IMR-90 (cell line): ENCODE measurements around the gene C10orf90. TPM values are rescaled to one million over a fixed set of nuclear protein-coding genes. Genes with fewer than 3 reads are reported as not detected.

Experiments
- ATAC-seq: fragments of 200-7000 bp; cut with Tn5 transposase; 2 replicates; pipeline ENCODE4 v1.9.1; 2020; ENCODE audit warnings: low read depth, mild to moderate bottlenecking, moderate library complexity
- BruUV-seq: library from RNA; stranded (reverse); fragments of 400-500 nt; replicated peaks from 2 replicates; lab custom pipeline; 2021; lab: Mats Ljungman, UMichigan
- CTCF ChIA-PET: fragments of 300-600 bp; formaldehyde crosslinking; extraction: SDS; loops from one replicate; lab custom pipeline; 2021; ENCODE audit warnings: antibody characterized with exemption; lab: Yijun Ruan, JAX
- POLR2A ChIA-PET: fragments of 300-600 bp; sonication (Branson Sonifier 250); formaldehyde crosslinking; loops from one replicate; lab custom pipeline; 2022; ENCODE audit warnings: antibody characterized with exemption; ENCODE audit not compliant: unreplicated experiment; lab: Charles Lee
- DNase-seq: peaks from one replicate; pipeline ENCODE4 v3.0.0; 2013
- H2AFZ ChIP-seq: replicated peaks from 2 replicates; pipeline ENCODE3; 2013; ENCODE audit warnings: low read length, mild to moderate bottlenecking; ENCODE audit not compliant: poor library complexity
- H2AK5ac ChIP-seq: 2 replicates; pipeline ENCODE4 v1.6.1; 2013; ENCODE audit warnings: low read depth, low read length, inconsistent platforms
- H2AK9ac ChIP-seq: replicated peaks from 2 replicates; pipeline ENCODE3; 2013; ENCODE audit warnings: mild to moderate bottlenecking, low read depth, low read length, moderate library complexity; ENCODE audit not compliant: poor library complexity
- H2BK120ac ChIP-seq: 2 replicates; pipeline ENCODE4 v1.6.1; 2013; ENCODE audit warnings: low read depth, low read length, inconsistent platforms
- H2BK15ac ChIP-seq: 3 replicates; pipeline ENCODE4 v1.6.1; 2013; ENCODE audit warnings: low read depth, low read length, inconsistent platforms
- H2BK20ac ChIP-seq: 2 replicates; pipeline ENCODE4 v1.6.1; 2013; ENCODE audit warnings: low read depth, mild to moderate bottlenecking, inconsistent platforms, low read length, moderate library complexity
- H2BK5ac ChIP-seq: 2 replicates; pipeline ENCODE4 v1.6.1; 2013; ENCODE audit warnings: mild to moderate bottlenecking, low read depth, low read length, inconsistent platforms; ENCODE audit not compliant: poor library complexity, severe bottlenecking
- H3K14ac ChIP-seq: replicated peaks from 2 replicates; pipeline ENCODE4 v1.6.1; 2013; ENCODE audit warnings: low read depth, low read length, inconsistent platforms
- H3K18ac ChIP-seq: 2 replicates; pipeline ENCODE4 v1.6.1; 2013; ENCODE audit warnings: low read depth, low read length, control low read depth
- H3K23ac ChIP-seq: 2 replicates; pipeline ENCODE4 v1.6.1; 2013; ENCODE audit warnings: low read depth, low read length, inconsistent platforms
- H3K27ac ChIP-seq: 2 replicates; pipeline ENCODE4 v1.5.1; 2013; ENCODE audit warnings: mild to moderate bottlenecking, control low read depth, low read length; ENCODE audit not compliant: insufficient read depth
- H3K27me3 ChIP-seq: 2 replicates; pipeline ENCODE4 v1.6.1; 2013; ENCODE audit warnings: low read length; ENCODE audit not compliant: control insufficient read depth, insufficient read depth
- H3K36me3 ChIP-seq: 2 replicates; pipeline ENCODE4 v1.6.1; 2013; ENCODE audit warnings: low read length, mixed read lengths; ENCODE audit not compliant: control insufficient read depth, insufficient read depth
- H3K4ac ChIP-seq: 2 replicates; pipeline ENCODE4 v1.6.1; 2013; ENCODE audit warnings: low read depth, low read length, inconsistent platforms
- H3K4me1 ChIP-seq: 2 replicates; pipeline ENCODE4 v1.6.1; 2013; ENCODE audit warnings: low read length, mixed read lengths; ENCODE audit not compliant: control insufficient read depth, insufficient read depth
- H3K4me2 ChIP-seq: 2 replicates; pipeline ENCODE4 v1.6.1; 2013; ENCODE audit warnings: low read depth, mild to moderate bottlenecking, control low read depth, low read length, moderate library complexity
- H3K4me3 ChIP-seq: 2 replicates; pipeline ENCODE4 v1.5.1; 2013; ENCODE audit warnings: low read depth, mild to moderate bottlenecking, control low read depth, low read length, moderate library complexity; ENCODE audit not compliant: insufficient read depth
- H3K56ac ChIP-seq: 2 replicates; pipeline ENCODE4 v1.6.1; 2013; ENCODE audit warnings: low read length, inconsistent platforms; ENCODE audit not compliant: insufficient read depth; ENCODE audit errors: extremely low read depth
- H3K79me1 ChIP-seq, 2 experiments: 2 replicates each; pipeline ENCODE4 v1.6.1; 2013; ENCODE audit warnings: low read length in 2 of 2, inconsistent platforms in 1 of 2, low read depth in 1 of 2
- H3K9ac ChIP-seq: 2 replicates; pipeline ENCODE4 v1.6.1; 2013; ENCODE audit warnings: low read depth, low read length, control low read depth
- H3K9me1 ChIP-seq: 2 replicates; pipeline ENCODE4 v1.6.1; 2013; ENCODE audit warnings: low read length, inconsistent platforms; ENCODE audit not compliant: insufficient read depth
- H3K9me3 ChIP-seq: 2 replicates; pipeline ENCODE4 v1.6.1; 2013; ENCODE audit warnings: low read length; ENCODE audit not compliant: control insufficient read depth, insufficient read depth
- H4K20me1 ChIP-seq: 2 replicates; pipeline ENCODE4 v1.6.1; 2013; ENCODE audit warnings: low read length, inconsistent platforms; ENCODE audit not compliant: insufficient read depth
- H4K5ac ChIP-seq: 2 replicates; pipeline ENCODE4 v1.6.1; 2013; ENCODE audit warnings: mild to moderate bottlenecking, low read depth, low read length, control low read depth
- H4K8ac ChIP-seq, 2 experiments: 2 replicates each; pipeline ENCODE4 v1.6.1; 2013; ENCODE audit warnings: low read depth in 2 of 2, low read length in 2 of 2, control low read depth in 1 of 2, inconsistent platforms in 1 of 2
- H4K91ac ChIP-seq: 2 replicates; pipeline ENCODE4 v1.6.1; 2013; ENCODE audit warnings: low read depth, low read length, inconsistent platforms; ENCODE audit not compliant: insufficient read depth
- CHD1 ChIP-seq: IDR thresholded peaks from 2 replicates; pipeline ENCODE4 v1.6.1; 2012; ENCODE audit warnings: low read depth, low read length, improper control_type of control experiment
- ELK1 ChIP-seq: fragments of 150-350 bp; IDR thresholded peaks from 2 replicates; pipeline ENCODE4 v1.6.1; 2016; ENCODE audit warnings: low read depth, mild to moderate bottlenecking, low read length, moderate library complexity, borderline replicate concordance
- MAZ ChIP-seq: IDR thresholded peaks from 2 replicates; pipeline ENCODE4 v1.6.1; 2012; ENCODE audit warnings: low read depth, mild to moderate bottlenecking, low read length, improper control_type of control experiment, moderate library complexity, borderline replicate concordance
- NFE2L2 ChIP-seq: fragments of 150-350 bp; IDR thresholded peaks from 2 replicates; pipeline ENCODE4 v1.6.1; 2016; ENCODE audit warnings: low read depth, mild to moderate bottlenecking, low read length
- RCOR1 ChIP-seq: IDR thresholded peaks from 2 replicates; pipeline ENCODE4 v1.6.1; 2012; ENCODE audit warnings: mild to moderate bottlenecking, low read length, improper control_type of control experiment; ENCODE audit not compliant: insufficient replicate concordance
- RFX5 ChIP-seq: IDR thresholded peaks from 2 replicates; pipeline ENCODE4 v1.8.0; 2012; ENCODE audit warnings: low read depth, mild to moderate bottlenecking, low read length, moderate library complexity
- SMC3 ChIP-seq: fragments of 150-350 bp; IDR thresholded peaks from 2 replicates; pipeline ENCODE4 v1.6.1; 2016; ENCODE audit warnings: low read depth, mild to moderate bottlenecking, antibody characterized with exemption, low read length, moderate library complexity
- WGBS, 2 experiments: methylation state at CpG; one replicate each; pipeline versions ENCODE4 v1.1.5 to v1.1.7; 2013; ENCODE audit warnings: missing lambda C conversion rate in 2 of 2; ENCODE audit not compliant: insufficient read length in 1 of 2; ENCODE audit errors: extremely low coverage in 2 of 2; 5-methylcytosine and 5-hydroxymethylcytosine counted together
- dilution Hi-C: fragments of 300-500 bp; cut with HindIII; formaldehyde crosslinking; loops from one replicate; pipeline ENCODE4 v1.14.3; 2018; ENCODE audit warnings: low sequenced_read_pairs; ENCODE audit not compliant: unreplicated experiment
- in situ Hi-C: fragments of 300-500 bp; cut with MboI; formaldehyde crosslinking; loops from 3 replicates; pipeline ENCODE4 v1.14.3; 2019; ENCODE audit warnings: low sequenced_read_pairs, inconsistent platforms, mixed read lengths
- intact Hi-C: fragments of 100-400 bp; cut with micrococcal nuclease; formaldehyde crosslinking; loops from 2 replicates; pipeline ENCODE4 v1.10.0; 2022
- polyA plus RNA-seq, 3 experiments: library from polyadenylated mRNA; depleted of rRNA; stranded (reverse); fragments of >200 nt; gene quantifications; 2 replicates each; pipeline ENCODE4 v1.2.3, GENCODE V29; 2012; ENCODE audit warnings: low replicate concordance in 1 of 3
- total RNA-seq: library from RNA; depleted of rRNA; stranded (reverse); fragments of >200 nt; gene quantifications from 2 replicates; pipeline ENCODE4 v1.2.3, GENCODE V29; 2012
- TF ChIP-seq, protein P1 (sequence below): fragments of 150-350 bp; IDR thresholded peaks from 2 replicates; pipeline ENCODE4 v1.6.1; 2017; ENCODE audit warnings: mild to moderate bottlenecking, antibody characterized with exemption, low read length, low read depth
- TF ChIP-seq, protein P2 (sequence below): conservative IDR thresholded peaks from 2 replicates; pipeline ENCODE4 v1.5.1; 2012; ENCODE audit warnings: mild to moderate bottlenecking, low read depth, low read length, improper control_type of control experiment

The C10orf90 gene
- total and polyA plus RNA-seq, 2 of the 4 experiments (the other 2 are of a cell fraction), result 0.05 to 0.18 TPM

DNA sequence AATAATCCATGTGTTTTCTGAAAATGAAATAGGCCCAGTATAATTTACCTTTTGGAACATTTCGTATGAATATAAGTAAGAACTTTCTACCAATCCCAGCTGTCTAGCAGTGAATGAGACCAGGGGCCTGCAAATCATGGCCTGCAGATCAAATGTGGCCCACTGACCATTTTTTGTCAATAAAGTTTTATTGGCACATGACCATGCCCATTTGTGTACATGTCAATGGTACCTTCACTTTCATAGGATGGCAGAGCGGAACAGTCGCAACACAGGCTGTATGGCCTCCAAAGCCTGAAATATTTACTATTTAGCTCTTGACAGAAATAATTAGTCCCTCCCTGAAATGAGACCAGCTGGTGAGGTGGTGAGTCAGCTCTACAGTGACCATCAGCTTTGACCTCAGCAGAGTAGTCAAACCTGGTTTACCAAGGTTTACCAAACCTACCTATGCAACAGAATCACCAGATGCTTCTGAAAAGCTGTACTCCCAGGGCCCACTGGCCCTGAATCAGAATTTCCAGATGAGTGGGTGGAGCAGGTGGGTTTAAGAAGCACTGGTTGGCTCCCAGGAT, 13.8 kb upstream of the C10orf90 start:
- H3K27ac ChIP-seq, result no peak overlapping the region
- H3K36me3 ChIP-seq, result no peaks in the 10 kb centered on the region
- H3K4ac ChIP-seq, result no peak overlapping the region
- ChIA-PET POLR2A (no interaction called here), CTCF (no interaction called here)
- no peak overlapping the region for H2AFZ ChIP-seq
- H3K9me1 ChIP-seq, result no peaks in the 10 kb centered on the region
- H4K5ac ChIP-seq, result no peak overlapping the region
- no peak for DNase-seq
- no peak overlapping the region for H3K56ac ChIP-seq
- in situ Hi-C loops (no loop called here), intact Hi-C loops (no loop called here), dilution Hi-C loops (no loop called here)
- H2BK20ac ChIP-seq, result no peak overlapping the region
- H4K20me1 ChIP-seq, result no peaks in the 10 kb centered on the region
- H3K4me3 ChIP-seq, result no peak overlapping the region
- TF ChIP-seq, protein P1, sequence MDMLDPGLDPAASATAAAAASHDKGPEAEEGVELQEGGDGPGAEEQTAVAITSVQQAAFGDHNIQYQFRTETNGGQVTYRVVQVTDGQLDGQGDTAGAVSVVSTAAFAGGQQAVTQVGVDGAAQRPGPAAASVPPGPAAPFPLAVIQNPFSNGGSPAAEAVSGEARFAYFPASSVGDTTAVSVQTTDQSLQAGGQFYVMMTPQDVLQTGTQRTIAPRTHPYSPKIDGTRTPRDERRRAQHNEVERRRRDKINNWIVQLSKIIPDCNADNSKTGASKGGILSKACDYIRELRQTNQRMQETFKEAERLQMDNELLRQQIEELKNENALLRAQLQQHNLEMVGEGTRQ, result no peak
- TF ChIP-seq, protein P2, sequence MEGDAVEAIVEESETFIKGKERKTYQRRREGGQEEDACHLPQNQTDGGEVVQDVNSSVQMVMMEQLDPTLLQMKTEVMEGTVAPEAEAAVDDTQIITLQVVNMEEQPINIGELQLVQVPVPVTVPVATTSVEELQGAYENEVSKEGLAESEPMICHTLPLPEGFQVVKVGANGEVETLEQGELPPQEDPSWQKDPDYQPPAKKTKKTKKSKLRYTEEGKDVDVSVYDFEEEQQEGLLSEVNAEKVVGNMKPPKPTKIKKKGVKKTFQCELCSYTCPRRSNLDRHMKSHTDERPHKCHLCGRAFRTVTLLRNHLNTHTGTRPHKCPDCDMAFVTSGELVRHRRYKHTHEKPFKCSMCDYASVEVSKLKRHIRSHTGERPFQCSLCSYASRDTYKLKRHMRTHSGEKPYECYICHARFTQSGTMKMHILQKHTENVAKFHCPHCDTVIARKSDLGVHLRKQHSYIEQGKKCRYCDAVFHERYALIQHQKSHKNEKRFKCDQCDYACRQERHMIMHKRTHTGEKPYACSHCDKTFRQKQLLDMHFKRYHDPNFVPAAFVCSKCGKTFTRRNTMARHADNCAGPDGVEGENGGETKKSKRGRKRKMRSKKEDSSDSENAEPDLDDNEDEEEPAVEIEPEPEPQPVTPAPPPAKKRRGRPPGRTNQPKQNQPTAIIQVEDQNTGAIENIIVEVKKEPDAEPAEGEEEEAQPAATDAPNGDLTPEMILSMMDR, result no peak
- no peak for TF ChIP-seq MAZ
- TF ChIP-seq SMC3, result no peak
- TF ChIP-seq NFE2L2, result no peak
- no peak for TF ChIP-seq ELK1
- TF ChIP-seq RCOR1, result no peak
- no peak for TF ChIP-seq RFX5
- TF ChIP-seq CHD1, result no peak
- H3K4me1 ChIP-seq, result no peaks in the 10 kb centered on the region
- WGBS, 2 experiments, result no CpG with 5 or more reads among the region's 3 CpGs
- H2BK120ac ChIP-seq, result no peak overlapping the region
- no peak overlapping the region for H4K91ac ChIP-seq
- no peak overlapping the region for H4K8ac ChIP-seq
- no peak overlapping the region for H2AK9ac ChIP-seq
- no peak overlapping the region for H2AK5ac ChIP-seq
- H3K9ac ChIP-seq, result no peak overlapping the region
- H3K23ac ChIP-seq, result no peak overlapping the region
- no peak for ATAC-seq
- no TSS peak for BruUV-seq
- H3K27me3 ChIP-seq, result no peaks in the 10 kb centered on the region
- no peak overlapping the region for H3K14ac ChIP-seq
- no peak overlapping the region for H3K18ac ChIP-seq
- H2BK5ac ChIP-seq, result no peak overlapping the region
- no peak overlapping the region for H3K4me2 ChIP-seq
- H3K9me3 ChIP-seq, result peaks cover 2% of the 10 kb centered on the region; the same call in 1 of the 2 replicates
- no peaks in the 10 kb centered on the region for H3K79me1 ChIP-seq
- no peak overlapping the region for H2BK15ac ChIP-seq
